GM13976 (cell line): ENCODE data around the gene BRSK1.

Source experiments
- DNase-seq: peaks from one replicate; pipeline ENCODE4 v3.0.0; 2012; ENCODE audit warnings: low spot score
- in situ Hi-C: fragments of 300-500 bp; cut with MboI; formaldehyde crosslinking; loops from one replicate; pipeline ENCODE4 v1.12.0; 2022; ENCODE audit warnings: low sequenced_read_pairs, mixed read lengths, inconsistent platforms; ENCODE audit not compliant: unreplicated experiment
- TF ChIP-seq, protein P1 (sequence below): IDR thresholded peaks from 2 replicates; pipeline ENCODE4 v1.5.1; 2012; ENCODE audit warnings: borderline replicate concordance, mild to moderate bottlenecking; ENCODE audit not compliant: insufficient read depth; ENCODE audit errors: extremely low read depth, missing control alignments, control extremely low read depth

The BRSK1 gene

GRCh38 chr19:55265723-55266386 lies 17.9 kb upstream of the BRSK1 start:
- in situ Hi-C loops: no loop called here
- DNase-seq: no peak
- TF ChIP-seq, protein P1, sequence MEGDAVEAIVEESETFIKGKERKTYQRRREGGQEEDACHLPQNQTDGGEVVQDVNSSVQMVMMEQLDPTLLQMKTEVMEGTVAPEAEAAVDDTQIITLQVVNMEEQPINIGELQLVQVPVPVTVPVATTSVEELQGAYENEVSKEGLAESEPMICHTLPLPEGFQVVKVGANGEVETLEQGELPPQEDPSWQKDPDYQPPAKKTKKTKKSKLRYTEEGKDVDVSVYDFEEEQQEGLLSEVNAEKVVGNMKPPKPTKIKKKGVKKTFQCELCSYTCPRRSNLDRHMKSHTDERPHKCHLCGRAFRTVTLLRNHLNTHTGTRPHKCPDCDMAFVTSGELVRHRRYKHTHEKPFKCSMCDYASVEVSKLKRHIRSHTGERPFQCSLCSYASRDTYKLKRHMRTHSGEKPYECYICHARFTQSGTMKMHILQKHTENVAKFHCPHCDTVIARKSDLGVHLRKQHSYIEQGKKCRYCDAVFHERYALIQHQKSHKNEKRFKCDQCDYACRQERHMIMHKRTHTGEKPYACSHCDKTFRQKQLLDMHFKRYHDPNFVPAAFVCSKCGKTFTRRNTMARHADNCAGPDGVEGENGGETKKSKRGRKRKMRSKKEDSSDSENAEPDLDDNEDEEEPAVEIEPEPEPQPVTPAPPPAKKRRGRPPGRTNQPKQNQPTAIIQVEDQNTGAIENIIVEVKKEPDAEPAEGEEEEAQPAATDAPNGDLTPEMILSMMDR: no peak

DNA sequence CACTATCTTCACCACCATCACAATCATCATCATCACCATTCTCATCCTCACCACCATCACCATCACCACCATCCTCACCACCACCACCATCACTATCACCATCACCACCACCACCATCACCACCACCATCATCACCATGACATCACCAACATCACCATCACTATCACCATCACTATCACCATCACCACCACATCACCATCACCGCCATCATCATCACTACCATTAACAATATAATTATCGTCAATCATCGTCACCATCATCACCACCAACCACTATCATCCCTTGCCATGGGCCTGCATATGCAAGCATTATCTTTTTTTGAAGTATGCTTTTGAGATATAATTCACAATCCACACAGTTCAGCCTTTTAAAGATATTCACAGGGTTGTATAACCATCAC lies 17.4 kb upstream of the BRSK1 start:
- in situ Hi-C loops: no loop called here
- TF ChIP-seq, protein P1: no peak
- DNase-seq: no peak

GRCh38 chr19:55266840-55267239 lies 17.0 kb upstream of the BRSK1 start:
- TF ChIP-seq, protein P1: no peak
- no peak for DNase-seq
- in situ Hi-C loops: no loop called here

GRCh38 chr19:55269299-55269698 lies 14.5 kb upstream of the BRSK1 start:
- no peak for DNase-seq
- in situ Hi-C loops: no loop called here
- TF ChIP-seq, protein P1: no peak

GRCh38 chr19:55270172-55270942 lies 13.4 kb upstream of the BRSK1 start:
- in situ Hi-C loops: no loop called here
- TF ChIP-seq, protein P1: no peak
- no peak for DNase-seq

DNA sequence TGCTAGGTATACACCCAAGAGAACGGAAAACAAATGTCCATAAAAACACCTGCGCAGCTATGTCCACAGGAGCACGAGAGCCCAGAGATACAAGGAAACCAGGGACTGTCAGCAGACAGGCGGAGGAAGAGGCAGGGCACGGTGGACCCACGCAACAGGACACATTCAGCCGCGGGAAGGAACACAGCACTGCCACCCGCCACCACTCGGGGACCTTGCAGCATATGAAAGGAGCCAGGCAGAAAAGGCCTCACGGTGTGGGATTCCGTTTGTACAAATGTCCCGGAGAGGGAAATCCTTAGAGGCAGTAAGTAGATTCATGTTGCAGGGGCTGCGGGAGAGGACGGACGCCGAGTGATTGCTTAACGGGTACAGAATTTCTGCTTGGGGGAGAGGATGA lies 11.7 kb upstream of the BRSK1 start:
- DNase-seq: no peak
- TF ChIP-seq, protein P1: no peak
- in situ Hi-C loops: no loop called here
